GM19043 (cell line): ENCODE data around the gene GPC2.
"Not testable (repeated sequence)": the region's sequence is repeated elsewhere in the genome, so short reads cannot be mapped to it uniquely, and the experiment has no call there.

Experiments used
- ATAC-seq: cut with Tn5 transposase; IDR thresholded peaks from one replicate; pipeline ENCODE4 v1.9.1; 2021; ENCODE audit warnings: low read depth; ENCODE audit not compliant: unreplicated experiment

The GPC2 gene

GRCh38 chr7:100204454-100204853 lies 27.3 kb upstream of the GPC2 start:
- no peak for ATAC-seq

GRCh38 chr7:100200693-100201092 lies 23.5 kb upstream of the GPC2 start:
- no peak for ATAC-seq

- no peak for ATAC-seq
Observed at GRCh38 chr7:100198266-100198665, 21.1 kb upstream of the GPC2 start.

- not testable (repeated sequence) for ATAC-seq
Observed at GRCh38 chr7:100195901-100196322, 18.7 kb upstream of the GPC2 start.

GRCh38 chr7:100195222-100195621 lies 18.0 kb upstream of the GPC2 start:
- ATAC-seq, result no peak

- ATAC-seq, result no peak
Observed at GRCh38 chr7:100192969-100193368, 15.8 kb upstream of the GPC2 start.

- not testable (repeated sequence) for ATAC-seq
Observed at GRCh38 chr7:100192281-100192862, 15.2 kb upstream of the GPC2 start.

- no peak for ATAC-seq
Observed at GRCh38 chr7:100191775-100192174, 14.6 kb upstream of the GPC2 start.

GRCh38 chr7:100190048-100190711 lies 13.0 kb upstream of the GPC2 start:
- no peak for ATAC-seq

- no peak for ATAC-seq
Observed at GRCh38 chr7:100189061-100189460, 11.9 kb upstream of the GPC2 start.

- no peak for ATAC-seq
Observed at GRCh38 chr7:100185726-100186125, 8.5 kb upstream of the GPC2 start.

GRCh38 chr7:100183090-100183489 lies 5.9 kb upstream of the GPC2 start:
- ATAC-seq, result not testable (repeated sequence)

GRCh38 chr7:100182616-100183015 lies 5.4 kb upstream of the GPC2 start:
- not testable (repeated sequence) for ATAC-seq

GRCh38 chr7:100180084-100180483 lies 2.9 kb upstream of the GPC2 start:
- ATAC-seq, result not testable (repeated sequence)

GRCh38 chr7:100176096-100177044 lies 811 bp downstream of the GPC2 start:
- ATAC-seq, result no peak

- ATAC-seq, result no peak
Observed at GRCh38 chr7:100175296-100175935, 1.8 kb downstream of the GPC2 start.

- no peak for ATAC-seq
Observed at GRCh38 chr7:100174582-100174981, 2.6 kb downstream of the GPC2 start.

GRCh38 chr7:100173806-100174495 lies 3.2 kb downstream of the GPC2 start:
- ATAC-seq, result no peak

GRCh38 chr7:100171840-100172239 lies 5.3 kb downstream of the GPC2 start:
- no peak for ATAC-seq

GRCh38 chr7:100171087-100171681 lies 6.0 kb downstream of the GPC2 start:
- ATAC-seq, result no peak
